GM10248 (cell line): ENCODE measurements around the gene SEC62.

Experiments used
- CTCF ChIA-PET: fragments of 300-600 bp; sonication (Branson Sonifier 250); formaldehyde crosslinking; extraction: SDS; loops from one replicate; lab custom pipeline; 2021; ENCODE audit warnings: antibody characterized with exemption; lab: Yijun Ruan, JAX
- POLR2A ChIA-PET: fragments of 350-650 bp; sonication (Branson Sonifier 250); formaldehyde crosslinking; extraction: SDS; loops from one replicate; lab custom pipeline; 2020; ENCODE audit warnings: antibody characterized with exemption; lab: Yijun Ruan, JAX
- DNase-seq: peaks from one replicate; pipeline ENCODE4 v3.0.0; 2012; ENCODE audit errors: extremely low spot score
- CTCF ChIP-seq: IDR thresholded peaks from 2 replicates; pipeline ENCODE4 v1.5.1; 2012; ENCODE audit warnings: mild to moderate bottlenecking, low read depth; ENCODE audit errors: extremely low read depth, missing control alignments, control extremely low read depth

The SEC62 gene

DNA sequence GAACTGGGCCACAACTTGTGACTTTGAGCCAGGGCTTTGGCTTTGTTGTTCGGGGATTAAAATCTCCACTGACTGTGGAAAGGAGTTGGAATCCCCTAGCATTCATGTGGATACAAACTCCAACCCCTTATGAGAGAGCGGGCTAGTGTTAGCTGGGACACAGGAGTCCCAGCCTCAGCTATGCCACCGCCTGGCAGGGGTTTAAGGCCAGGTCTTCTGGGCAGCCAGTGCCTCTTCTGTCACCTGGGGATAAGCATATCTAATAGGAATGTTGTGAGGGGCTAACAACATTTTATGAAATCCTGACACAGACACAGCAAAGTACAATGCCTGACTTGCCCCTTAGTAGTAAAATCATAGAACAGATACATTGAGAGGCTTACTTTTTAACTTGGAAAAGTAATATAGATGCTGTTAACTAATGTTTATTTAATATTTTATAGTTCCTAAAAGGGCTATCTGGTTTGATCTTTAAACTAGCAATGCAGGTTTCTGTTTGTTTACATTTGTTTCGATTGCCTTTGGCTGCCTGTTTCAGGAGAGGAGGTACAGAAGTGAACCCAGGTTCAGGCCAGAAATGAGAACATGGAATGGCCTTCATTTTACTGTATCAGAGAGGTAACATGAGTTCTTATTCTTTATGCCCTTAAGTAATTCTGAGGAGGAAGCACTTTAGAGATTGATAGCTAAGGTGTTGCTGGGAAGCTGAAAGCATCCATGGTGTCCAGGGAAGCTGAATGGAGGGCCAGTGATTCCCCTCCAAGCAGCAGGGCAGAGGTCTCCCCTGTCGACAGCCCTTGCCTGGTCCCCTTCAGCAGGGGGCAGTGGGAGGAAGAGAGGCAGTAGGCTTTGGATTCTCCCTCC lies 79.9 kb downstream of the SEC62 start:
- TF ChIP-seq CTCF = no peak
- no peak for DNase-seq
- POLR2A ChIA-PET = interaction anchor here (0.9 kb wide), 1 partner anchor 178 kb away, joined by 3 read pairs; no protein-coding TSS in a partner anchor
- CTCF ChIA-PET = interaction anchor here (0.9 to 5.8 kb wide), 5 partner anchors 8 to 184 kb away, joined by 3 to 28 read pairs (median 5); no protein-coding TSS in a partner anchor

GRCh38 chr3:170047133-170047404 lies 80.5 kb downstream of the SEC62 start:
- ChIA-PET POLR2A (no interaction called here), CTCF (interaction anchor here (0.9 to 5.8 kb wide), 5 partner anchors 8 to 61 kb away, joined by 3 to 24 read pairs (median 5); no protein-coding TSS in a partner anchor)
- DNase-seq = no peak
- TF ChIP-seq CTCF = no peak
